Muscle layer of duodenum (tissue), 2 donors: ENCODE measurements around the gene PLEKHG4B.
"Not testable (repeated sequence)": the region's sequence is repeated elsewhere in the genome, so short reads cannot be mapped to it uniquely, and the experiment has no call there.

Experiments
- H3K27ac ChIP-seq: one replicate; pipeline ENCODE4 v1.7.0; 2013; ENCODE audit warnings: mild to moderate bottlenecking, low read length
- H3K27me3 ChIP-seq: one replicate; pipeline ENCODE4 v1.7.0; 2013; ENCODE audit warnings: low read depth, mild to moderate bottlenecking, control low read depth, low read length
- H3K36me3 ChIP-seq, 2 donors: one replicate each; pipeline ENCODE4 v1.7.0; 2013; ENCODE audit warnings: low read length in 2 of 2, control low read depth in 1 of 2, mild to moderate bottlenecking in 1 of 2; ENCODE audit not compliant: insufficient read depth in 2 of 2, control insufficient read depth in 1 of 2
- H3K4me1 ChIP-seq, 2 donors: one replicate each; pipeline ENCODE4 v1.7.0; 2013; ENCODE audit warnings: low read length in 2 of 2, mild to moderate bottlenecking in 2 of 2, control low read depth in 1 of 2, moderate library complexity in 1 of 2; ENCODE audit not compliant: insufficient read depth in 2 of 2, control insufficient read depth in 1 of 2
- H3K4me3 ChIP-seq, 2 donors: one replicate each; pipeline ENCODE4 v1.7.0; 2013; ENCODE audit warnings: low read length in 2 of 2, low read depth in 1 of 2, mild to moderate bottlenecking in 1 of 2
- H3K9me3 ChIP-seq, 2 donors: one replicate each; pipeline ENCODE4 v1.7.0; 2013; ENCODE audit warnings: low read length in 2 of 2, control low read depth in 1 of 2, mild to moderate bottlenecking in 1 of 2; ENCODE audit not compliant: control insufficient read depth in 1 of 2
- donor health status: healthy.

PLEKHG4B gene

DNA sequence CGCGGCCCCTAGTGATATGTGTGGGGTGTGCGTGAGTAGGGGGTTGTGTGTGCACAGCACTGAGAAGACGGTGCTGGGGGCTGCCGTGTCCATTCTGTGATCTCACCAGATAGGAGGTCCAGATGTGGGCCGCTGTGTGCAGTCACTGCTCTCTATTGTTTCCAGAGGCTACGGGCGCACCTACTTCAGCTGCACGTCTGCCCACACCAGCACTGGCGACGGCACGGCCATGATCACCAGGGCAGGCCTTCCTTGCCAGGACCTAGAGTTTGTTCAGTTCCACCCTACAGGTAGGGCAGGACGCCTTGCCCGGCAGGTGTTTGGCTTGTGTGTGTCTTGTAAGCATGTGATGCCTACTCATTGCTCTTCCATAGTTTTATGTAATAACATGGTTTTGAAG, 138.7 kb downstream of the PLEKHG4B start:
- H3K4me1 ChIP-seq: no peaks in the 10 kb centered on the region
- no peak overlapping the region for H3K4me3 ChIP-seq
- H3K27ac ChIP-seq: no peak overlapping the region
- H3K27me3 ChIP-seq: no peaks in the 10 kb centered on the region
- no peaks in the 10 kb centered on the region for H3K9me3 ChIP-seq
- peaks cover 30 to 88% of the 10 kb centered on the region in 2 donors for H3K36me3 ChIP-seq

DNA sequence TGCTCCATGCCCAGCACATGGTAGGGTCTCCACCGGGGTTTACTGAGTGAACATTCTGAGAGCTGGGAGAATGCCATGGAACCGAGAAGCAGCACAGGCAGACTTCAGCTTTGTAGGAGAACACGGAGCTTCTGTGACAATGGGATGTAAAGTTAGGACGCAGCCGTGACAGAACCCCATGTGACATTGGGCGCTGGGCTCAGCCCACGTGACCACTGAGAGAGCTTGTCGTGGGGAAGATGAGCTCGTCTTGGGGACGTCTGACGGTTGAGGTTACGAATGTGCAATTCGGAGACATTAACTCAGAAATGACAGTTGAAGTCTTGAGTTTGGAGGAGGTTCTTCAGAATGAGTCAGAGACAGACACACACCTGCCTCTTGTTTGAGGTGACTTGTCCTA, 139.7 kb downstream of the PLEKHG4B start:
- H3K4me3 ChIP-seq: no peak overlapping the region
- H3K36me3 ChIP-seq: peaks cover 30 to 86% of the 10 kb centered on the region in 2 donors
- H3K9me3 ChIP-seq: no peaks in the 10 kb centered on the region
- no peak overlapping the region for H3K27ac ChIP-seq
- H3K4me1 ChIP-seq: no peaks in the 10 kb centered on the region
- no peaks in the 10 kb centered on the region for H3K27me3 ChIP-seq

DNA sequence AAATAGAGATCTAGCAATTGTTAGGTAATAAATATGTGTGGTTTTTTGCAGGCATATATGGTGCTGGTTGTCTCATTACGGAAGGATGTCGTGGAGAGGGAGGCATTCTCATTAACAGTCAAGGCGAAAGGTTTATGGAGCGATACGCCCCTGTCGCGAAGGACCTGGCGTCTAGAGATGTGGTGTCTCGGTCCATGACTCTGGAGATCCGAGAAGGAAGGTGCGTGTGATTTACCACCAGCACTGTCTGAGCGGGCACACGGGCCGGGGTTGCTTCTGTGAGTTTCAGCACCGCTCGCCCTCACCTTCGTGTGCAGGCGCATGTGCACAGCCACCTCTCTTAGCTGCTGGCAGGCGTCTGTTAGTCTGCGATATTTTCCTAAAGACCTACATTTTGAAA, 141.5 kb downstream of the PLEKHG4B start:
- not testable (repeated sequence) for H3K27me3 ChIP-seq, H3K27ac ChIP-seq, H3K4me3 ChIP-seq, H3K4me1 ChIP-seq, H3K9me3 ChIP-seq
- H3K36me3 ChIP-seq: peaks cover 29 to 75% of the 10 kb centered on the region in 2 donors

DNA sequence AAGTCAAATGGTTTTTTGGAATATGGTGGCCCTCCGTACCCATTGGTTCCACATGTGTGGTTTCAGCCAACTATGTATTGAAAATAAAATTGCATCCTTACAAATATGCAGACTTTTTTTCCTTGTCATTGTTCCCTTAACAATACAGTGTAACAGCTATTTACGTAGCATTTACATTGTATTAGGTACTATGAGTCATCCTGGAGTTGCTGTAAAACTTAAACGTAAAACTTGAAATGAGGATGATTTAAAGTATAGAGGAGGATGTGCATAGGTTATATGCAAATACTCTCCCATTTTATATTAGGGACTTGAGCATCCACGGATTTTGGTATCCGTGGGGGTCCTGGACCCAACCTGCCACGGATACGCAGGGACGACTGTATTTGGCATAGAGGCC, 142.5 kb downstream of the PLEKHG4B start:
- Histone ChIP-seq H3K27me3 (no peaks in the 10 kb centered on the region), H3K9me3 (no peaks in the 10 kb centered on the region), H3K27ac (no peak overlapping the region), H3K4me1 (no peaks in the 10 kb centered on the region), H3K36me3 (peaks cover 19 to 69% of the 10 kb centered on the region in 2 donors), H3K4me3 (no peak overlapping the region)

DNA sequence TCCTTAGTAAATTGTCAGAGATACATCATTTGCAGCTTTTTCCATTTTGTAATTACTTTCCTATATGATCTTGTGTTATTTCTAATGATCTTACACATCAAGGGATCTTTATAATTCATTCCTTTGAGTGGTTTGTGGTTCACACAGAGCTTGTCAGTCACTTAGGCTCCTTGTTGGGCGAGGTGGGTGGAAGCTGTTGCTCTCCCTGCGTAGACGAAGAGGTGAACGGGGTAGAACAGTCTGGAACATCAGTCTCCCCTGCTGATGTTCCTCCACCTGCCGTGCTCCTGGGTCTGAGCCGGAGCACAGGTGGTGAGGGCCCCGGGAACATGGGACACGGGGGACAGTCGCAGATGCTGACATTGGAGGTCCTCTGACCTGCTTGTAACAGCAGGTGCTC, 143.6 kb downstream of the PLEKHG4B start:
- not testable (repeated sequence) for H3K4me1 ChIP-seq, H3K4me3 ChIP-seq, H3K27ac ChIP-seq, H3K27me3 ChIP-seq, H3K9me3 ChIP-seq
- peaks cover 18 to 69% of the 10 kb centered on the region in 2 donors for H3K36me3 ChIP-seq

DNA sequence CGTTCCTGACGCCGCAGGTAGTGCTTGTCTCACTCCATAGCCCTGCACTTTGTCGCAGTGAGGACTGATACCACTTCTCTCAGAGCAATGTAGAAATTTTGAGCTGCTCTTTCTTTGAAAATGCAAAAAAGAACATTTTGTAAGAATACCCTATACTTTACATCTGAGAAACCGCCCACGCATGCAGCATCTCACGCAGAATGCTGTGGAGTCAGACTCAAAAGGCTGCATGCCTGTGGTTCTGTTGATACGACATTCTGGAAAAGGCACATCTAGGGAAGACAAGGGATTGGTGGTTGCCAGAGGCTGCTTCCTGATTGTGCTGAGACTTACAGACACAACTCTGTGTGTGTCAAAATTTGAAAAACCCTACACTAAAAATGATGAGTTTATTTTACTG, 146.0 kb downstream of the PLEKHG4B start:
- H3K27me3 ChIP-seq, H3K4me1 ChIP-seq, H3K9me3 ChIP-seq, H3K4me3 ChIP-seq, H3K27ac ChIP-seq: not testable (repeated sequence)
- peaks cover 22 to 66% of the 10 kb centered on the region in 2 donors for H3K36me3 ChIP-seq
